GM23338 (cell line): ENCODE results near the gene EMC6. TPM values are rescaled to one million over a fixed set of nuclear protein-coding genes. Genes with fewer than 3 reads are reported as not detected.

Experiments used
- CREB1 ChIP-seq: fragments of 250-450 bp; sonication (Bioruptor Pico); IDR thresholded peaks from 2 replicates; pipeline ENCODE4 v1.5.0; 2020; ENCODE audit warnings: low read depth, mild to moderate bottlenecking, moderate library complexity
- ZNF331 ChIP-seq: fragments of 250-450 bp; sonication (Bioruptor Pico); IDR thresholded peaks from 2 replicates; pipeline ENCODE4 v1.5.0; 2020; ENCODE audit warnings: low read depth, mild to moderate bottlenecking, moderate library complexity
- polyA plus RNA-seq: library from polyadenylated mRNA; unstranded; fragments of >200 nt; fragmentation: Nextera tagmentation; extraction: Ambion mirVana; gene quantifications from 2 replicates; pipeline ENCODE4 v1.2.1, GENCODE V29; 2016
- total RNA-seq: library from RNA; depleted of rRNA; stranded (reverse); fragments of >200 nt; shearing (Covaris generic); gene quantifications from 2 replicates; pipeline ENCODE4 v1.2.3, GENCODE V29; 2014; rRNA removed
- TF ChIP-seq, protein P1 (sequence below): fragments of 250-450 bp; sonication (Bioruptor Pico); IDR thresholded peaks from 2 replicates; pipeline ENCODE4 v1.5.0; 2020; ENCODE audit warnings: mild to moderate bottlenecking, moderate library complexity

Gene EMC6
- total and polyA plus RNA-seq, 2 experiments from 2014 or later: 48.0 to 230 TPM

DNA sequence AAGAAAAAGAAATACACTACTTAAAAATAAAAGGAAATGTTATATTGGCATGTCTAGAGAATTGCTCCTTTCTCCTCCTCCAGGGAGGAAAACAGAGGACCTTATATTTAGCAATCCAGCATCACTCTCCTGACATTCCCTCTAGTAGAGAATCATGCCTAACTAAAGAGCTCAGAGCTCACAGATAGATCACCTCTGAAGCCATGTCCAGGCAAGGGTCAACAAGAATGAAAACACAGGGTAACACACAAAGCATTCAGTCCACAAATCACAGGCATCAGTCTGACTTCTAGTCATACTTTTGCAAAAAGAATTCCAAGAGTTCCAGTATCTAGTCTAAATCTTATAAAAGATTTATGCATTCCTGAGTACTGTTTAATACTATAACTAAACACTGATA lies 50.7 kb downstream of the EMC6 start (continued):
- TF ChIP-seq, protein P1, sequence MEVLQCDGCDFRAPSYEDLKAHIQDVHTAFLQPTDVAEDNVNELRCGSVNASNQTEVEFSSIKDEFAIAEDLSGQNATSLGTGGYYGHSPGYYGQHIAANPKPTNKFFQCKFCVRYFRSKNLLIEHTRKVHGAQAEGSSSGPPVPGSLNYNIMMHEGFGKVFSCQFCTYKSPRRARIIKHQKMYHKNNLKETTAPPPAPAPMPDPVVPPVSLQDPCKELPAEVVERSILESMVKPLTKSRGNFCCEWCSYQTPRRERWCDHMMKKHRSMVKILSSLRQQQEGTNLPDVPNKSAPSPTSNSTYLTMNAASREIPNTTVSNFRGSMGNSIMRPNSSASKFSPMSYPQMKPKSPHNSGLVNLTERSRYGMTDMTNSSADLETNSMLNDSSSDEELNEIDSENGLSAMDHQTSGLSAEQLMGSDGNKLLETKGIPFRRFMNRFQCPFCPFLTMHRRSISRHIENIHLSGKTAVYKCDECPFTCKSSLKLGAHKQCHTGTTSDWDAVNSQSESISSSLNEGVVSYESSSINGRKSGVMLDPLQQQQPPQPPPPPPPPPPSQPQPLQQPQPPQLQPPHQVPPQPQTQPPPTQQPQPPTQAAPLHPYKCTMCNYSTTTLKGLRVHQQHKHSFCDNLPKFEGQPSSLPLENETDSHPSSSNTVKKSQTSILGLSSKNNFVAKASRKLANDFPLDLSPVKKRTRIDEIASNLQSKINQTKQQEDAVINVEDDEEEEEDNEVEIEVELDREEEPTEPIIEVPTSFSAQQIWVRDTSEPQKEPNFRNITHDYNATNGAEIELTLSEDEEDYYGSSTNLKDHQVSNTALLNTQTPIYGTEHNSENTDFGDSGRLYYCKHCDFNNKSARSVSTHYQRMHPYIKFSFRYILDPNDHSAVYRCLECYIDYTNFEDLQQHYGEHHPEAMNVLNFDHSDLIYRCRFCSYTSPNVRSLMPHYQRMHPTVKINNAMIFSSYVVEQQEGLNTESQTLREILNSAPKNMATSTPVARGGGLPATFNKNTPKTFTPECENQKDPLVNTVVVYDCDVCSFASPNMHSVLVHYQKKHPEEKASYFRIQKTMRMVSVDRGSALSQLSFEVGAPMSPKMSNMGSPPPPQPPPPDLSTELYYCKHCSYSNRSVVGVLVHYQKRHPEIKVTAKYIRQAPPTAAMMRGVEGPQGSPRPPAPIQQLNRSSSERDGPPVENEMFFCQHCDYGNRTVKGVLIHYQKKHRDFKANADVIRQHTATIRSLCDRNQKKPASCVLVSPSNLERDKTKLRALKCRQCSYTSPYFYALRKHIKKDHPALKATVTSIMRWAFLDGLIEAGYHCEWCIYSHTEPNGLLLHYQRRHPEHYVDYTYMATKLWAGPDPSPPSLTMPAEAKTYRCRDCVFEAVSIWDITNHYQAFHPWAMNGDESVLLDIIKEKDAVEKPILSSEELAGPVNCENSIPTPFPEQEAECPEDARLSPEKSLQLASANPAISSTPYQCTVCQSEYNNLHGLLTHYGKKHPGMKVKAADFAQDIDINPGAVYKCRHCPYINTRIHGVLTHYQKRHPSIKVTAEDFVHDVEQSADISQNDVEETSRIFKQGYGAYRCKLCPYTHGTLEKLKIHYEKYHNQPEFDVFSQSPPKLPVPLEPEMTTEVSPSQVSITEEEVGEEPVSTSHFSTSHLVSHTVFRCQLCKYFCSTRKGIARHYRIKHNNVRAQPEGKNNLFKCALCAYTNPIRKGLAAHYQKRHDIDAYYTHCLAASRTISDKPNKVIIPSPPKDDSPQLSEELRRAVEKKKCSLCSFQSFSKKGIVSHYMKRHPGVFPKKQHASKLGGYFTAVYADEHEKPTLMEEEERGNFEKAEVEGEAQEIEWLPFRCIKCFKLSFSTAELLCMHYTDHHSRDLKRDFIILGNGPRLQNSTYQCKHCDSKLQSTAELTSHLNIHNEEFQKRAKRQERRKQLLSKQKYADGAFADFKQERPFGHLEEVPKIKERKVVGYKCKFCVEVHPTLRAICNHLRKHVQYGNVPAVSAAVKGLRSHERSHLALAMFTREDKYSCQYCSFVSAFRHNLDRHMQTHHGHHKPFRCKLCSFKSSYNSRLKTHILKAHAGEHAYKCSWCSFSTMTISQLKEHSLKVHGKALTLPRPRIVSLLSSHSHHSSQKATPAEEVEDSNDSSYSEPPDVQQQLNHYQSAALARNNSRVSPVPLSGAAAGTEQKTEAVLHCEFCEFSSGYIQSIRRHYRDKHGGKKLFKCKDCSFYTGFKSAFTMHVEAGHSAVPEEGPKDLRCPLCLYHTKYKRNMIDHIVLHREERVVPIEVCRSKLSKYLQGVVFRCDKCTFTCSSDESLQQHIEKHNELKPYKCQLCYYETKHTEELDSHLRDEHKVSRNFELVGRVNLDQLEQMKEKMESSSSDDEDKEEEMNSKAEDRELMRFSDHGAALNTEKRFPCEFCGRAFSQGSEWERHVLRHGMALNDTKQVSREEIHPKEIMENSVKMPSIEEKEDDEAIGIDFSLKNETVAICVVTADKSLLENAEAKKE (CRISPR knock-in tag): no peak
- no peak for TF ChIP-seq CREB1 (CRISPR knock-in tag)
- TF ChIP-seq ZNF331 (CRISPR knock-in tag): no peak

Other genes starting within 250 kb of the EMC6 start
- not detected in 2 replicates for gene OR1E2, start 235.0 kb upstream of the EMC6 start, total RNA-seq
- not detected in 2 replicates for gene OR1E2, start 235.0 kb upstream of the EMC6 start, polyA plus RNA-seq
- gene SPATA22, start 197.0 kb upstream of the EMC6 start, total RNA-seq: not detected in 2 replicates
- not detected in 2 replicates for gene SPATA22, start 197.0 kb upstream of the EMC6 start, polyA plus RNA-seq
- 0.04 TPM in 1 of 2 replicates, not detected in the other for gene ASPA, start 192.8 kb upstream of the EMC6 start, total RNA-seq
- gene ASPA, start 192.8 kb upstream of the EMC6 start, polyA plus RNA-seq: 0.13 TPM in 1 of 2 replicates, not detected in the other
- 0.69 and 0.70 TPM in 2 replicates for gene TRPV3, start 111.0 kb upstream of the EMC6 start, total RNA-seq
- gene TRPV3, start 111.0 kb upstream of the EMC6 start, polyA plus RNA-seq: 0.15 and 0.82 TPM in 2 replicates
- 3.8 and 4.0 TPM in 2 replicates for gene TRPV1, start 59.4 kb upstream of the EMC6 start, total RNA-seq
- 2.3 and 4.2 TPM in 2 replicates for gene TRPV1, start 59.4 kb upstream of the EMC6 start, polyA plus RNA-seq
- 34.3 and 36.7 TPM in 2 replicates for gene SHPK, start 32.6 kb upstream of the EMC6 start, total RNA-seq
- gene SHPK, start 32.6 kb upstream of the EMC6 start, polyA plus RNA-seq: 11.3 and 11.5 TPM in 2 replicates
- 21.8 and 30.1 TPM in 2 replicates for gene CTNS, start 32.1 kb upstream of the EMC6 start, total RNA-seq
- gene CTNS, start 32.1 kb upstream of the EMC6 start, polyA plus RNA-seq: 5.9 and 6.4 TPM in 2 replicates
- 113 and 134 TPM in 2 replicates for gene TAX1BP3, start 234 bp upstream of the EMC6 start, total RNA-seq
- 93.0 and 98.7 TPM in 2 replicates for gene TAX1BP3, start 234 bp upstream of the EMC6 start, polyA plus RNA-seq
- 11.6 and 13.6 TPM in 2 replicates for gene P2RX5, start 27.3 kb downstream of the EMC6 start, total RNA-seq
- 7.4 and 7.5 TPM in 2 replicates for gene P2RX5, start 27.3 kb downstream of the EMC6 start, polyA plus RNA-seq
- 34.0 and 35.1 TPM in 2 replicates for gene HASPIN, start 55.1 kb downstream of the EMC6 start, total RNA-seq
- 5.8 and 6.1 TPM in 2 replicates for gene HASPIN, start 55.1 kb downstream of the EMC6 start, polyA plus RNA-seq
- 7.9 and 11.7 TPM in 2 replicates for gene ITGAE, start 132.4 kb downstream of the EMC6 start, total RNA-seq
- 40.3 and 44.9 TPM in 2 replicates for gene ITGAE, start 132.4 kb downstream of the EMC6 start, polyA plus RNA-seq
- 34.6 and 42.8 TPM in 2 replicates for gene NCBP3, start 177.4 kb downstream of the EMC6 start, total RNA-seq
- gene NCBP3, start 177.4 kb downstream of the EMC6 start, polyA plus RNA-seq: 28.1 and 35.5 TPM in 2 replicates
- 7.1 and 8.7 TPM in 2 replicates for gene CAMKK1, start 224.2 kb downstream of the EMC6 start, total RNA-seq
- gene CAMKK1, start 224.2 kb downstream of the EMC6 start, polyA plus RNA-seq: 4.3 TPM in 2 replicates
- gene P2RX1, start 247.7 kb downstream of the EMC6 start, total RNA-seq: 0.19 and 2.2 TPM in 2 replicates
- gene P2RX1, start 247.7 kb downstream of the EMC6 start, polyA plus RNA-seq: 0.17 and 0.31 TPM in 2 replicates